HepG2 (cell line): ENCODE data around the gene ZC3H7B. TPM values are rescaled to one million over a fixed set of nuclear protein-coding genes. Genes with fewer than 3 reads are reported as not detected.

Source experiments
- ATAC-seq: fragments of 200-7000 bp; cut with Tn5 transposase; 3 replicates; pipeline ENCODE4 v1.9.1; 2020; ENCODE audit warnings: mild to moderate bottlenecking, moderate library complexity
- BruUV-seq: library from RNA; stranded (reverse); fragments of 400-500 nt; replicated peaks from 2 replicates; lab custom pipeline; 2021; lab: Mats Ljungman, UMichigan
- CTCF ChIA-PET: fragments of 300-600 bp; formaldehyde crosslinking; extraction: SDS; loops from one replicate; lab custom pipeline; 2021; ENCODE audit warnings: low total read pairs, inconsistent platforms, low intra/inter-chr PET ratio; lab: Yijun Ruan, JAX
- POLR2A ChIA-PET: fragments of 350-600 bp; sonication (Branson Sonifier 250); formaldehyde crosslinking; loops from one replicate; lab custom pipeline; 2020; ENCODE audit warnings: antibody characterized with exemption, inconsistent platforms; lab: Yijun Ruan, JAX
- DNase-seq: peaks from one replicate; pipeline ENCODE4 v3.0.0-alpha.2; 2015; ENCODE audit warnings: low spot score
- FAIRE-seq: peaks from 3 replicates; lab custom pipeline; 2011; peaks lifted over from hg19 to GRCh38; lab: Jason Lieb, UNC
- H2AFZ ChIP-seq: one replicate; pipeline ENCODE4 v1.6.1; 2011; ENCODE audit warnings: low read length, inconsistent platforms
- H3K27ac ChIP-seq: fragments of 300-600 bp; 3 replicates; pipeline ENCODE4 v1.8.0; 2011; ENCODE audit warnings: mixed run types, mild to moderate bottlenecking, mixed read lengths, low read length, inconsistent platforms; ENCODE audit not compliant: insufficient read depth; ENCODE audit errors: extremely low read length
- H3K27me3 ChIP-seq, 2 experiments: fragments of 200-600 bp in 1 of 2; 2 replicates in 1 of 2; 3 replicates in 1 of 2; pipeline versions ENCODE4 v1.6.0 to v1.8.0; 2011; ENCODE audit warnings: low read length in 2 of 2, mild to moderate bottlenecking in 2 of 2, moderate library complexity in 2 of 2, inconsistent platforms in 1 of 2; ENCODE audit not compliant: insufficient read depth in 2 of 2, control insufficient read depth in 1 of 2
- H3K36me3 ChIP-seq, 2 experiments: fragments of 200-600 bp in 1 of 2; replicated peaks in 1 of 2; 2 replicates in 1 of 2; 3 replicates in 1 of 2; pipeline versions ENCODE4 v1.5.1 to v1.8.0; 2011; ENCODE audit warnings: low read length in 2 of 2, inconsistent platforms in 1 of 2; ENCODE audit not compliant: insufficient read depth in 2 of 2, control insufficient read depth in 1 of 2
- H3K4me1 ChIP-seq: 2 replicates; pipeline ENCODE4 v1.5.1; 2012; ENCODE audit warnings: low read length, inconsistent platforms; ENCODE audit not compliant: insufficient read depth
- H3K4me2 ChIP-seq: 2 replicates; pipeline ENCODE4 v1.6.0; 2011; ENCODE audit warnings: low read depth, low read length, inconsistent platforms
- H3K4me3 ChIP-seq, 3 experiments: fragments of 200-600 bp in 1 of 3; sonication (generic), shearing (Covaris generic) in 1 of 3; replicated peaks in 1 of 3; 2 replicates each; pipeline ENCODE4 v1.5.1; 2011 to 2016; ENCODE audit warnings: low read length in 3 of 3, inconsistent platforms in 2 of 3, low read depth in 2 of 3, mild to moderate bottlenecking in 2 of 3, control low read depth in 1 of 3, mixed read lengths in 1 of 3; ENCODE audit not compliant: insufficient read depth in 1 of 3
- H3K79me2 ChIP-seq: one replicate; pipeline ENCODE4 v1.6.1; 2011; ENCODE audit warnings: low read length, inconsistent platforms; ENCODE audit not compliant: insufficient read depth
- H3K9ac ChIP-seq: 2 replicates; pipeline ENCODE4 v1.6.0; 2011; ENCODE audit warnings: mild to moderate bottlenecking, low read depth, low read length, inconsistent platforms; ENCODE audit not compliant: insufficient read depth
- H3K9me3 ChIP-seq: 2 replicates; pipeline ENCODE4 v1.5.1; 2012; ENCODE audit warnings: mild to moderate bottlenecking, low read length
- H4K20me1 ChIP-seq: 2 replicates; pipeline ENCODE4 v1.6.0; 2011; ENCODE audit warnings: inconsistent platforms, mild to moderate bottlenecking, low read length, moderate library complexity; ENCODE audit not compliant: insufficient read depth
- CEBPZ ChIP-seq: IDR thresholded peaks from 2 replicates; pipeline ENCODE4 v1.6.1; 2012; ENCODE audit warnings: low read length, improper control_type of control experiment
- E2F2 ChIP-seq: sonication (generic); formaldehyde crosslinking; IDR thresholded peaks from 2 replicates; pipeline ENCODE4 v1.4.0; 2020; ENCODE audit warnings: missing genetic modification reagents, borderline replicate concordance
- NCOA5 ChIP-seq: sonication (generic); formaldehyde crosslinking; IDR thresholded peaks from 2 replicates; pipeline ENCODE4 v1.4.0; 2020; ENCODE audit warnings: missing genetic modification reagents
- PREB ChIP-seq: sonication (generic); formaldehyde crosslinking; IDR thresholded peaks from 2 replicates; pipeline ENCODE4 v1.4.0; 2020; ENCODE audit warnings: missing genetic modification reagents
- PRPF4 ChIP-seq: fragments of 200-400 bp; formaldehyde crosslinking; IDR thresholded peaks from 2 replicates; pipeline ENCODE4 v1.6.1; 2016; ENCODE audit warnings: low read length, low read depth; ENCODE audit not compliant: poor library complexity, severe bottlenecking
- PTBP1 ChIP-seq: fragments of 200-400 bp; formaldehyde crosslinking; IDR thresholded peaks from 2 replicates; pipeline ENCODE4 v1.6.1; 2018; ENCODE audit warnings: low read length, low read depth; ENCODE audit not compliant: poor library complexity, severe bottlenecking
- RFXANK ChIP-seq: IDR thresholded peaks from 2 replicates; pipeline ENCODE4 v1.6.1; 2016
- TBP ChIP-seq: sonication (generic); formaldehyde crosslinking; IDR thresholded peaks from 2 replicates; pipeline ENCODE4 v1.5.0; 2020; ENCODE audit warnings: missing genetic modification reagents
- UBTF ChIP-seq: sonication (generic); formaldehyde crosslinking; IDR thresholded peaks from 2 replicates; pipeline ENCODE4 v1.4.0; 2020; ENCODE audit warnings: mild to moderate bottlenecking, missing genetic modification reagents
- ZFAT ChIP-seq: sonication (generic); formaldehyde crosslinking; conservative IDR thresholded peaks from 2 replicates; pipeline ENCODE4 v1.8.1; 2023; ENCODE audit warnings: missing genetic modification reagents, inconsistent platforms
- ZKSCAN8 ChIP-seq: IDR thresholded peaks from 2 replicates; pipeline ENCODE4 v1.6.1; 2016; ENCODE audit warnings: borderline replicate concordance, missing genetic modification reagents, missing compliant biosample characterization
- ZNF569 ChIP-seq: sonication (generic); formaldehyde crosslinking; IDR thresholded peaks from 2 replicates; pipeline ENCODE4 v1.5.0; 2020; ENCODE audit warnings: mild to moderate bottlenecking, missing genetic modification reagents, moderate library complexity, borderline replicate concordance
- ZNF589 ChIP-seq: sonication (generic); formaldehyde crosslinking; conservative IDR thresholded peaks from 2 replicates; pipeline ENCODE4 v1.8.0; 2022; ENCODE audit warnings: mild to moderate bottlenecking, moderate library complexity, missing genetic modification reagents
- ZNF598 ChIP-seq: sonication (generic); formaldehyde crosslinking; IDR thresholded peaks from 2 replicates; pipeline ENCODE4 v1.5.1; 2020; ENCODE audit warnings: mild to moderate bottlenecking, missing genetic modification reagents, borderline replicate concordance
- ZNF776 ChIP-seq: sonication (generic); formaldehyde crosslinking; IDR thresholded peaks from 2 replicates; pipeline ENCODE4 v1.4.0; 2020; ENCODE audit warnings: mild to moderate bottlenecking, missing genetic modification reagents
- WGBS: methylation state at CpG from one replicate; pipeline ENCODE4 v1.1.6; 2017; ENCODE audit warnings: low lambda C conversion rate; 5-methylcytosine and 5-hydroxymethylcytosine counted together
- in situ Hi-C: cut with HindIII; loops from 2 replicates; pipeline ENCODE4 v1.10.0; 2017; ENCODE audit warnings: low pct_unique_long_range_greater_than_20kb; ENCODE audit not compliant: extremely low pct_ligation_motif_present
- intact Hi-C: fragments of 100-400 bp; cut with micrococcal nuclease; formaldehyde crosslinking; loops from one replicate; pipeline ENCODE4 v1.10.0; 2022; ENCODE audit not compliant: unreplicated experiment
- polyA plus RNA-seq, 8 experiments: library from polyadenylated mRNA; depleted of rRNA in 3 of 8; stranded (reverse) in 7 of 8; unstranded in 1 of 8; fragments of >200 nt; fragmentation: Illumina TruSeq in 4 of 8; extraction: Trizol in 4 of 8; gene quantifications; 2 replicates each; pipeline versions ENCODE4 v1.2.1 to v1.2.3, GENCODE V29; 2011 to 2016; ENCODE audit warnings: low read depth in 4 of 8, missing spikeins in 1 of 8, mixed read lengths in 1 of 8; ENCODE audit not compliant: insufficient read depth in 1 of 8
- total RNA-seq, 5 experiments: library from RNA; depleted of rRNA; stranded (reverse); fragments of >200 nt; fragmentation: Illumina TruSeq; extraction: Trizol; gene quantifications; 2 replicates each; pipeline ENCODE4 v1.2.3, GENCODE V29; 2016; ENCODE audit warnings: low read depth in 1 of 5

ZC3H7B gene
- total and polyA plus RNA-seq, 2 of the 13 experiments (the other 11 are each of a cell fraction or from before 2014, with no cell fraction given), result 26.4 to 37.2 TPM

GRCh38 chr22:41362615-41363014, 61.3 kb downstream of the ZC3H7B start:
- BruUV-seq, result no TSS peak

More at GRCh38 chr22:41362615-41363014, 61.3 kb downstream of the ZC3H7B start:
- no peak overlapping the region for H3K27ac ChIP-seq
- TF ChIP-seq ZFAT (no peak), ZNF569 (CRISPR knock-in tag) (no peak), NCOA5 (CRISPR knock-in tag) (no peak), PRPF4 (no peak), ZNF598 (CRISPR knock-in tag) (no peak), ZKSCAN8 (CRISPR knock-in tag) (no peak), TBP (CRISPR knock-in tag) (no peak), ZNF776 (no peak), UBTF (CRISPR knock-in tag) (no peak), PREB (CRISPR knock-in tag) (no peak), PTBP1 (no peak), ZNF589 (no peak), RFXANK (CRISPR knock-in tag) (no peak), CEBPZ (no peak), E2F2 (CRISPR knock-in tag) (no peak)
- TF ChIP-seq, all 625 proteins: peak for 0
- Histone ChIP-seq H3K9me3 (no peaks in the 10 kb centered on the region), H4K20me1 (no peaks in the 10 kb centered on the region), H3K9ac (no peak overlapping the region), H3K36me3 (peaks cover 3 to 7% of the 10 kb centered on the region in 2 experiments; a peak in 2 of 5 replicates), H3K27me3 (no peaks in the 10 kb centered on the region; a peak in 1 of 5 replicates), H3K4me2 (no peak overlapping the region), H3K4me1 (peaks cover 65% of the 10 kb centered on the region), H2AFZ (no peak overlapping the region), H3K79me2 (no peaks in the 10 kb centered on the region), H3K4me3 (no peak overlapping the region)
- ATAC-seq (no peak), FAIRE-seq (no peak), DNase-seq (no peak)
- intact Hi-C loops, result loop anchor here (10.0 kb wide), 1 partner anchor 58 kb away; the partner anchor contains the start of gene ZC3H7B
- in situ Hi-C loops, result no loop called here
- CTCF ChIA-PET, result no interaction called here
- POLR2A ChIA-PET, result interaction anchor here (7.5 kb wide), 1 partner anchor 19 kb away, joined by 135 read pairs; the partner anchor contains the start of gene TEF
- 75% methylated on average over 5 of the region's 5 CpGs for WGBS
